Measurements from ENCODE around the gene REXO1.

REXO1 gene

DNA sequence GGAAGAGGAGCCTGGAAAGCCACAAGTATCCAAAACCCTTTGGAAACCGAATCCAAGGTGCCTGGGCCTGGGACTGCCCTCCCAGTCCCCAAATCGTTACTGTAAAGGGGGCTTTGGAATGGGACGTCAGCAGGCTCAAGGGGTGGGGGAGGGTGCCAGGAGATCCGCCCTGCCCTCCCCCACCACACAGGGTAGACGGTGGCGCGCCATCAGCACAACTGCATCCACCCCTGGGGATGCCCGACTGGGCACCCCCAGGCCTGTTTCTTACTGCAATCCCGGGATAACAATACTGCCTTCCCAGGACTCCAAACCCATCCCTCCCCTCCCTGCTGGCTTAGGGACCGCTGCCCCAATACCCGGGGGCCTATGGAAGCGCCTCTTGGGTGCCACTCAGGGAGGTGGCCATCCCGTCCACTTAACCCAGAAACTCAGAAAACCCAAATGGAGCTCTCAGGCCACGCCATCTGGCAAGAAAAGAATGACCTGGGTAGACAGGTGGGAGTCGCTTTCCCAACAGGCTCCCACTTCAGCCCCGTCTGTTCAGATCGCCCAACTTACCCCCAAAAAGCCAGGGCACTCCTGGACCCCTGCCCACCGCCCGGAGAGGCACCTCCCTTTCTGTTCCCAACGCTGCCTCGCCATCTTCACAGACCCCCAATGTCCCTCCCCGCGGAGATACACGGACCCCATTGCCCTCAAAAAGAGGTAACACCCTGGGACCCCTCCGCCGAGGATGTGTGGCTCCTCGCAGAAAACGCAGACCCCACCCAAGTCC, 12.7 kb upstream of the REXO1 start:
- DNase-seq, result no peak

DNA sequence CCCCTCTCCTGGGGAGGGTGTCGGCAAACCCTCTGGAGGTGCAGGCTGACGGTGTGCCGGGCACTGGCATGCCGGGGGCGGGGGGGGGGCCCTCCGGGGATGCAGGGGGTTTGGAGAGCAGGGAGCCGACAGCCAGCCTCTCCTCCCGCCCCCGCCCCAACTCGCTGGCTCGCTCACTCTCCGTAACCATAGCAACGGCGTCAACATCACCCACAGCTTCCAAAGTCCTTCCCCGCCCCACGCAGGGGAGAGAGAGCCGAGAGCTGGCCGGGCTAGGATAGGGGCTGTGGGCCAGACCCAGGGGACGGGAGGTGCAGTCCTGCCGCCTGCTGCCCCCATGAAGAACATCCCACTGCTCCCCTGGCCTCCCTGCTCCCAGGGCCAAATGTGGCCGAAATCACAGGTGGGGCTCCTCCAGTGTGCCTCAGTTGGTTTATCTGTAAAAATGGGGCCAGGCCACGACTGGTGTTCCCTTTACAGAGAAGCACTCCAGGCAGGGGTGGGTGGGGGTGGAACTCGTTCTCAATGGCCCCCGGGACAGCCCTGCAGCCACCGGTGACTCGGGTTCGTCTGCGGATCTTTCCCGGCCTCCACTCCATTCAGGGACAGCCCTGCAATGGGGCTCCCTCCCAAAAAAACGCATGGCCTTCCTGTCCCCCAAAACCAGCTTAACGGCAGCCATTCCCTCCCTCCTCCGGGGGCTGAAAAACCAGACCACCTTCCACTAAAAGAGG, 11.9 kb upstream of the REXO1 start:
- peak in 50 of 58 donors; percentile 11 to 82 (median 56) for DNase-seq

DNA sequence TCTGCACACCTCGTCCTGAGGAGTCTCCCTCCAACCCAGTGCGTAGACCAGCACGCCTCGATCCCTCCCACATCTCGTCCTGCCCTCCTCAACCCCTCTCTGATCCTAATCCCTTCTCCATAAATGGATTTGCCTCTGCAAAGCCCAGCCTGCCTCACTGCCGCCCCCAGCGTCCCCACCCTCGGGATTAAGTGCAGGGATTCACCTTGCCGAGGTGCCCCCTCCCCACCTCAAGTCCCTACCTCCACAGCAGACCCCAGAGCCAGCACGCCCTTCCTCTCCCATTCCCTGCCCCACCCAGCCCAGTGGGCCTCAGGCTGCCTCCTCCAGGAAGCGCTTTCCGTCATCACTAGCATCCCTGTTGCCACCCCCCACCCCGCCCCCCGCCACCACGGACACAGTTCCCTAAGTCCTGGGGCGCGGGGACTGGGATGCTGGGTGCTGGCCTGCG, 11.1 kb upstream of the REXO1 start:
- peak in 1 of 58 donors; percentile 30 for DNase-seq

DNA sequence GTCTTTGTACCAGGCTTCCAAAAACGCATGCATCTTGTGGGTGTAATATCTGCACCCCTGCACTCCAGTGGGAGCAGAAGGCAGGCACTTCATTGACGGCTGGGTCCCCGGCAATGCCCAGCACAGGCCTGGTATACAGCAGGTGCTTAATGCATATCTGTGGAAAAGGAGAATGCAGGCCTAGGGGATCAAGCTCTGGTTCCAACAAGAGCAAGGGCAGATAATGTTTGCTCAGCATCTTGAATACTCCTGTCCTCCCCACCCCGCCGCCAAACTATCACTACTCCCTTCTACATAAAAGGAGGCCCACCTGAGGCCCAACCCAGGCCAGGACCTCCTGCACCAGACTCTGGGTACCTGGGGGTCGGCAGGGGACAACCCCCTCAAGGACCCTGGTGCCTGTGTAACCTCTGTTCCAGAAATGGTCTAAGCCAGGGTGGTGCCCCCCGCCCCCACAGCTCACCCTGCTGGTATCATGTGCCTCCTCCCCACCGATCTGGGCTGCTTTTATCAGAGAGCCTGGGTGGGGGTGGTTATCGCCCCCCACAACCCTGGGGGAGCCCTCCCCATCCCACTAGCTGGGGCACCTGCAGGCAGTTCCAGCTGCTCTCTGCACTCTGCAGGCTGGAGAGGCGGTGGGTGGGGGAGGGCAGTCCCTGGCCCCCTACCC, 10.3 kb upstream of the REXO1 start:
- DNase-seq, result no peak

DNA sequence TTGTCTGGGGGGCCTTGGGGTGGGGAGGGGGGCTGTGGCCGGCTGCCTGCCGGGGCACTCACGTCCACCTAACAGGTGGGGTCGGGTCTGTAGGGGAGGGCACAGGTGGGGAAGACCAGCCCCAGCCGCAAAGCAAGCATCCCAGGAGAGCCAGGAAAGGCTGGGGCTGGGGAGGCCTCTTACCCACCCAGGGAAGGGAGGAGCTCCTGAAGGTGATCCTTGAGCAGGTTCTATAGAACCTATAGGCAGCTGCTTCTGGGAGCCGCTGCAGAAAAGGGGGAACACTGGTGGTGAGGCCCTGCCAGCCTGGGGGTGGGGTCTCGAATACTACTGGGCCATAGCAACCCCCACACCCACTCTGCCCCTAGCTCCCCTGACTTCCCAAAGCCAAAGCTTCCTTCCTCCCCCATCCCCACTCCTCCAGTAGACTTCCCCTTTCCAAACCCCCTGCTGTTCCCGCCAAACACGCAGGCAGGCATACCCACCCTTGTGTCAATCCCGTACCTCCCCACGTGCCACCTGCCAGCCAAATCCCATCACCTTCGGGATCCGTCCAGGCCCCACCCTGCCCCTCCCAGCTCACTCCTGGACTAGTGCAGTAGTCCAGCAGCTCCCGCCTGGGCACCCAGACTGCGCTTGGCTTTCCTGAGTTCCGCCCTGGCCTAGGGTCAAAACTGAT, 9.5 kb upstream of the REXO1 start:
- DNase-seq, result no peak

DNA sequence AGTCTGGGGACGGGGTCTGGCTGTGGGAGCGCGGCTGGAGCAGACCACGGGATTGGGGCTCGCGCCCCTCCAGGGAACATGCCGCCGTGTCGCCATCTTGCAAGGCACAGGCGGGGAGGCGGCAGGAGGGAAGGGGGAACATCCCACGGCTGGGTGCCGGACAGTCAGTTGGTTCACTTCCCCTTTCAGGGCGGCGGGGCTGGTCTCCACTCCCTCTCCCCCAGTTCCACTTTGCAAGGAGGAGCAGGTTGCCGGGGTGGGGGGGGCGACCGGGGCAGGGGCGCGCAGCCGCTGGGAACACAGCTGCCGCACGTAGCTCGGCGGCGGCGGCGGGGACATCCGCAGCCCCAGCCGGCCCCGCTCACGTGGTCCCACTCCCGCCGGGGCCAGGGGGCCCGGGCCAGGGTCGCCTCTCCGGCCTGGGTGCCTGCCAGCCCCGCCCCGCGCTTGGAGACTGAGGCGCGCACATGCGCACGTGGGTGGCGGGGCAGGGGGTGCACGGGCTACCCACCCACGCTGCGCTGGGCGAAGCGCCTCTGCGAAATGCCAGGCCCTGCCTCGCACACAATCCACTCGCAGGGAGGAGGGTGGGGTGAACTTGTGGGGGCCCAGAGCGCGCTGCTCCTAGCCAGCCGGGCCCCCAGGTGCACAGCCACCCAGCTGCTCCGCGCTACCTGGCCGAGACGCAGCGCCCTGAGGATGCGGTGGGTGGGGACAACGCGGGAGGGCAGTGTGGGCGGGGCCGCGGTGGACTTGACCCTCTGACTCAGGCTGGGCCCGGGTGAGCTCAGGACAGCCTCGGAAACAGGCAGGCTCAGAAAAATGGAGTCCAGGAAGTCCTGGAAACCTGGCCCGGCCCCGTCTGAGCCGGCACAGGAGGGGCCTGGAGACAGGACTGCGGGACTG, 8.7 kb upstream of the REXO1 start:
- DNase-seq, result peak in 30 of 58 donors; percentile 20 to 60 (median 40)

DNA sequence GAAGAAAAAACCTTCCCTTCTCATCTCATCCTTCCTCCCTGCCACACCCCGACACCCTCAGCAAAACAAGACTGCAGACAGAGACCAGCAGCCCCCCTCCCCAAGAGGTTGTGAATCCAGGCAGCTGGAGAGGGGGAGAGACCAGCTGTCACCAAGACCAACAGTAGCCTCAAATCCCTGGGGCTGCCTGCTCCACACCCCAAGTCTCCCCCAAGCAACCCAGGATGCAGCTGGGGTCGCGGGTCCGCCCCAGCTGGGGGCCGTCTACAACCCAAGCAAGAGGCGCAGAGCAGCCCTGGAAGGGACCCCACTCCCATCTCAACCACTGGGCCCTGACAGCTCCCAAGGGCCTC, 8.0 kb upstream of the REXO1 start:
- DNase-seq, result no peak

DNA sequence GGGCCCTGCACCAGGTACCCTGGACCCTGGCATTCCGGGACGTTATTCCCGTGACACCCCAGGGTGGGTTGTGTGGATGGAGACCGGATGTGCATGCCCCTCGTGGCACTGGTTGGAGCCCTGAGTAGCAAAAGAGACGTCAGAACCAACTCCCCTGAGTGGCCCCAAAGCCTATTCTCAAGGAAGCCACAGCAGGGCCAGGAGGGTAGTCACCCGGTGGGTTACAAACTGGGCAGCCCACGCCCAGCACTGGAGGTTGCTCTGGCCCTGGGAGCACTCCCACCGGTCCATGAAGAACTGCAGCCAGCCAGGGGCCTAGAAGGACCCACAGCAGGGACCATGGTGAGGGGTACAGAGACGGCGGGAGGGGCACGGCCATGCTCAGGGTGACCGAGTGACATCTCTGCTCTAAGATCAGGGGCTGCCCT, 7.6 kb upstream of the REXO1 start:
- DNase-seq, result no peak

DNA sequence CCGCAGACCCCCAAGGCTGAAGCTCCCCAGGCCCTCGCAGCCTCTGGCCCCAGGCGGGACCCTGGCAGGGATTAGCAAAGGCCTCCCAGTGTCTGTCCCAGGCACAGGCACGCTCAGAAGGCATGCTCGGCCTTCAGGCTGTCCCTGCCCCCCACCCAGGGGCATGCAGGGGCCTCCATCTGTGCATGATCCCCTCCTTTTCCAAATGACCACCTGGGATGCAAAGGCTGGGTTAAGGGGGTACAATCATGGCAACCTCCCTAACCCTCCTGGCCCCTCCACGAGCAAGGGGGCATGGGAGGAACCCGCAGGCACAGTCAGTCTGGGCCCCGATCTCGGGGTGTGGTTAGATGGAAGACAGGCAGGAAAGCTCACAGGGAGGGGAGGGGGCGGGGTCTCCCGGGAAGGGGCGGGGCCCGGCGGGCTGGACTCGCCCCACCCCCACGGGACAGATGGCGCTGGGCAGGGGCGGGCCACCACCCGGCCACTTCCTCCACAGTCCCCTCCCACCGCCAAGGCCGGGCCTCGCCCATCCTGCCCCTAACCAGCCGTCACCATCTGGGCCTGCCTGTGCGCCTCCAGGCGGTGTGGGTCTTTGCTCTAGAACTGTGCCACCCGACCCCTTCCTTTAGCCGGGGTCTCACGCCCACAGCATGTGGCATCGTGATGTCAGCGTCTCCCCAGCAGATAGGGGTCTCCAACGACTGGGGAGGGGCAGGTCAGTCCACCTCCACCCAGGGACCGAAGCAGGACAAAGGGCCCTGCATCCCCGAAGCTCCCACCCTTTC, 7.0 kb upstream of the REXO1 start:
- DNase-seq, result peak in 50 of 58 donors; percentile 17 to 80 (median 61)

DNA sequence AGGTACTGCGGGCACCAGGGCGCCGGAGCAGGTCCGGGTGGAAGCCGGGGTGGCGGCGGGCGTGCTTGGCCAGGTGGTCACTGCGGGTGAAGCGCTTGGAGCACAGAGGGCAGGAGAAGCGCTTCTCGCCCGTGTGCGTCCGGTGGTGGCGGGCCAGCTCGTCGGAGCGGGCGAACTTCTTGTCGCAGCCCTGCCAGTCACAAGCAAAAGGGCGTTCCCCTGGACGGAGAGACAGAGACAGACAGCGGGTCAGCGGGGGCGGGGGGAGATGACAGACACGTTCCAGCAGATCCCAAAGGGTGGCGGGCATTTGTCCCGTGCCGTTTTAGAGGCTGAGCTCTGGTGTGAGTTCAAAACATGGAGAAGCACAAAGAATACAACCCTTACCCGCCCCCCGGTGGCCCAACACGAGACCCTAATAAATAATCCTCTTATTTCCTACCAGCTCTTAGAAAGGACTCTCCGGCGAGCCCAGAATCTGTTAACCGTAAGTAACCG, 6.3 kb upstream of the REXO1 start:
- no peak for DNase-seq

DNA sequence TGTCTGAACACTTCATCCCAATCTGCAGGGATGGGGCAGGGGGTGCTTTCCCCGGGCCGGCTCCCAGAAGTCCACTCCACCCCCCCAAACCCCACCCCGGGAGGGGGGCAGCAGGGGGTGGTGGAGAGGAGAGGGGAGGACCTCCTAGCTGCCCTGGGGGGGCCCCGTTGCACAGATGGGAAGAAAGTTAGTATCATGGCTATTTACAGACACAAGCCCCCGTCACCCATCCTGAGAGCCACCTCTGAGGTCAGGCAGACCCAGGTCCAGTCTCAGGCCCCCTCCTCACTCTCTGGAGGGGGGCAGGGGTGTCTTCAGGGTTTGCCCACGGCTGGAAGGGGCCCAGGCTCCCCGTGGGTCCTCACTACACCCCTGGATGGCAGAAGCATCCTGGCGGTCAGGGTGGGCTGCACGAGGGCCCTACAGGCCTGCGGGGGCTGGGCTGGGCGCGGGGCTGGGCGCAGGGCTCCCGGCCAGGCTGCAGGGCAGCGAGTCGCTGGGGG, 5.8 kb upstream of the REXO1 start:
- DNase-seq, result no peak

DNA sequence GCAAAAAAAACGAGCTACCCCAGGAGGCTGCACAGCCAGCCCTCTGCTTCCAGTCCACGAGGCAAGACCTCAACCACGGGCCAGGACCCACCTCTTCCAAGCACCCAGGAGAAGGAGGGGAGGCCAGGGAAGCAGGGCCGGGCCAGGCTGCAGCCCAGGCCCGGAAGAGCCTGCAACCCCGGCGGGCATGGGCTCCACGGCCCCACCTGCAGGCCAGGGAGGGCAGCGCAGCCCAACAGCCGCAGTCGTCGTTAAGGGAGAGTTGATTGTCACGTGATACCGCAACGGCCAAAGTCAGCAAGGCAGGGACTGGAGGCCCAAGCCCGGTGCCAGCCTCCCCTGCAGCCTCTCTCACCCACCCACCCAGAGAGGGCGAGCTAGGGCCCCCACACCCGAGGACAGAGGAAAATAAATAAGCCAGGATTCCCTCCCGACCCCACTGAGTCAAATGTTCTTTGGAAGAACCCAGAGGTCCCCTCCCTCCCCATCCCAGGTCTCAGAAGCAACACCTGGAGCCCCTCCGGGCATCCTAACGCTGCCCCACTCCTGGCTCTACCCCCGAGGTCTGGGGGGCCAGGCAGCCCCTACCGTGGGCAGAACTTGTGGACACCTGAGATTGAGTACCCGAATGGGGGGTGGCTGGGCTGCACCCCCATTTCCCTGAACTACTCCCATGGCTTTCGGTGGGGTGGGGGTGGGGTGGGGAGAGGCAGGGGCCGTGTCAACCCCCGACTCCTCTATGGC, 5.2 kb upstream of the REXO1 start:
- peak in 42 of 58 donors; percentile 5 to 68 (median 40) for DNase-seq

DNA sequence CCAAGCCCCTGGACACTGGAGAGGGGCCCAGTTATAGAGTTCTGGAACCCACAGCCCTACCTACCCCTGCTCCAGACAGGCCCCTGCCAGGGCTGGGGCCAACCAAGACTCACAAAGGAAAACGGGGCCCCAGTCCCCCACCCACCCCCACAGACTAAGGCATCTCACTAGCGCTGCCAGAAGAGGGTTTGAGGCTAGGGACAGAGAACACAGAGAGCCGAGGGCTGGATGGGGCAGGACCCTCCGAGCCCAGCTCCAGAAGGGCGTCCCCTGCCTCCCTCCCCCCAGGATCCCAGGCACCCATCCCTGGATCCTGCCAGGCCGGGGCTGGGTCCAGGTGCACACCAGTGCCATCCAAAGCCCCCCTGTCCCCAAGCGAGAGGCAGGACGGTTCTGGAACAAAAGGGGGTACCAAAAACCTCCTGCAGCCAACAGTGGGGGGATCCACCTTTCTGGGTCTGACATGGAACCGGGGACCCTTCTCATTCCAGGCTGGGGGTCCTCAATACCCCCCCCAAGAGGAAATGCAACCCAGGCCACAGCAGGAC, 4.4 kb upstream of the REXO1 start:
- no peak for DNase-seq

DNA sequence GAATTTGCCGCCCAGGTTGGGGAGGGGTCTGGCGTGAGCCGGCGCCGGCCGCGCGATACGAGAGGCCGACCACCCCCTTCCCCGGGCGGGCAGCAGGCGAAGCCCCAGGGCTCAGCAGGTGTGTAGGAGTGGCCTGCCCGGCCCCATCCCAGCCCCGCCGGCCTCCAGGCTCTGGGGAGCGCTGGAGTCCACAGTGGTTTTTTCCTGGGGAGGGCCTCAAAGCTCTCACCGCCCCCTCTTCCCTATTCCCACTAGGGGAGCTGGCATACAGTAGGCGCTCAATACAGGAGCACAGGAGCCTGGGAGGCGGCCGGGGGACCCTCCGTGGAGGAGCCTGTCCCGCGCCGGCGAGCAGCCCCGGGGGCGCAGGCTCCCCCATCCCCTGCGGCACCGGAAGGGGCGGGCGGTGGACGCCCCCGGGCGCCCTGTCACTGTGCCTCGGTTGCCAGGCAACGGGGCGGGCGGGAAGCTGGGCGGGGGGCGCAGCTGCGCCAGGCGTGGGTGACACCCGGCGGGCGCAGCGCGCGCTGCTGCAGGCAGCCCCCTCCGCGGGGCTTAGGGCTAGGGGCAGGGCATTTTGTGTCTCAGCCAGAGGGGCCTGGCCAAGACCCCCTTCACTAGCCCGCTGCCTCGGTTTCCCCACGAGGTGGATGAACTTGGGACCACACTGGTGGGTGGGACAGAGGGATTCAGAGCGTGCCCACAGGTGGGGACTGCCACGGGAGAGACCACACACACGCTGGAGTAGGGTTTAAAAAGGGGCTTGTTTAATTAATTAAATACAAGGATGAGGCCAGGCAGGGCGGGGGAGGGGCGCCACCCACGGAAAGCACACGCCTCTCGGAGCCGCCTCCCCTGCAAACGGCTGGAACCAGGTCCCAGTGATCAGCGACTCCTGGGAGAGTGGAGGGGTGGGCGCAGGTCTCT, 3.6 kb upstream of the REXO1 start:
- DNase-seq, result peak in 24 of 58 donors; percentile 9 to 63 (median 38)

DNA sequence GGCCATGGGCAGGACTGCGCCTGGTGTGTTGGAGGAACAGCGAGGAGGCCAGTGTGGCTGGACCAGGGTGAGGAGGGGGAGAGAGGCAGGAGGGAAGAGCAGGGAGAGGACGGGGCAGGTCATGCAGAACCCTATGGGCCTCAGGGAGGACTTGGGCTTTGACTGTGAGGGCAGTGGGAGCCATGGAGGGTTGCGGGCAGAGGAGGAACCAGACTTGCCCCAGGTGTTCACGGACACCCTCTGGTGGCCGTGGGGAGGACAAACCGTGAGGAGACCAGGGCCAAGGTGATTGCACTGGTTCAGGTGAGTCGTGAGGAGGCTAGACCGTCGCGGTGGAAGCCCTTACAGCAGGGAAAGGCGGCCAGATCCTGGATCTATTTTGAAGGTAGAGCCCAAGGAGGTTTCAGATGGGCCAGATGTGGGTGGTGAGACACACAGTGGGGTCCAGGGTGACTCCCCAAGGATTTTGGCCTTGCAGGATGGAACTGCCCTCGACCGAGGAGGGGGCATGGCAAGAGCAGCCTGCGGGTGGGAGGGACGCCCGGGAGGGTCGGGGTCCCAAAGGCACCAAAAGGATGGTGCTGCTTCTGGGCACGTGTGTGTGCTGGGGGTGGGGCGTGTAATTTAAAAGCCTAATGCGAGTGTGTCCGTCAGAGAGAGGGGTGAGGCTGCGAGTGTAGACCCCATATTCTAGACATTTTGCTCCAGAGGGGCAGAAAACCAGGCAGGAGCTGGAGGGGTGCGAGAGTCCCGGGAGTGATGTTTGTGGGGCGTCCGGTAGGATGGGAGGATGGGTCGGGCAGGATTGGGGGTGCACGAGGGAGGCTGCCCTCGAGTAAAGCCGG, 2.7 kb upstream of the REXO1 start:
- DNase-seq, result no peak

DNA sequence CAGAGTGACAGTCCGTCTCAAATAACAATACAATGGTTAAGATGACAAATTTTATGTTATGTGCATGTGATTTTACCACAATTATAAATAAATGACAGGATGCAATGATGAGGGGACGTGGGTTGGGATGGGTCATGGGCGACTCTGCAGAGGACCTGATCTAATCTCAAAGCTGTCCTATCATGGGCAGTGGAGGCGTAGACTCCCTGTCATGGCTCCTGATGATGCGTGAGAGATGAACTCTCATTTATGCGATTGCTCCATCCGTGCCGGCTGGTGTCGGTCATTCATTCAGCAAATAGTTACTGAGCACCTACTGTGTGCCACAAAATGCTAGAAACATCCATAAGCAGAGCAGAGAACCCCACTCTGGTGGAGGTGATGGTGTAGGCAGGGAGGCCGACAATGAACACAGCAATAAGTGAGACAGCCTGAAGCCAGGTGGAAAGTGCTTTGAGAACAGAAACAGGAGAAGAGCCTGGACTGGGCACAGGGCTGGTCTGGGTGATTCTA, 1.7 kb upstream of the REXO1 start:
- DNase-seq, result no peak
